ENCODE results near the gene FGF19.

FGF19 gene

GRCh38 chr11:69657911-69658625 lies 45.8 kb downstream of the FGF19 start:
- in situ Hi-C loops (cut with MboI; ENCODE audit: low sequenced_read_pairs) = loop anchor here (25.0 kb wide), 1 partner anchor 546 kb away; no protein-coding TSS in a partner anchor

GRCh38 chr11:69657456-69657910 lies 46.3 kb downstream of the FGF19 start:
- in situ Hi-C loops (cut with MboI; ENCODE audit: low sequenced_read_pairs) = loop anchor here (25.0 kb wide), 1 partner anchor 545 kb away; no protein-coding TSS in a partner anchor

- in situ Hi-C loops (cut with MboI; ENCODE audit: low sequenced_read_pairs) = loop anchor here (25.0 kb wide), 1 partner anchor 544 kb away; no protein-coding TSS in a partner anchor
These were observed 47.0 kb downstream of the FGF19 start for GRCh38 chr11:69656536-69657455.

- in situ Hi-C loops (cut with MboI; ENCODE audit: low sequenced_read_pairs) = loop anchor here (25.0 kb wide), 1 partner anchor 543 kb away; no protein-coding TSS in a partner anchor
These were observed 48.1 kb downstream of the FGF19 start for GRCh38 chr11:69655479-69656428.

- in situ Hi-C loops (cut with MboI; ENCODE audit: low sequenced_read_pairs) = loop anchor here (25.0 kb wide), 1 partner anchor 543 kb away; no protein-coding TSS in a partner anchor
These were observed 49.0 kb downstream of the FGF19 start for GRCh38 chr11:69654660-69655478.

- in situ Hi-C loops (cut with MboI; ENCODE audit: low sequenced_read_pairs) = loop anchor here (25.0 kb wide), 1 partner anchor 542 kb away; no protein-coding TSS in a partner anchor
These were observed 49.7 kb downstream of the FGF19 start for GRCh38 chr11:69654001-69654659.

GRCh38 chr11:69653406-69653960 lies 50.3 kb downstream of the FGF19 start:
- in situ Hi-C loops (cut with MboI; ENCODE audit: low sequenced_read_pairs) = loop anchor here (25.0 kb wide), 1 partner anchor 541 kb away; no protein-coding TSS in a partner anchor

- in situ Hi-C loops (cut with MboI; ENCODE audit: low sequenced_read_pairs) = loop anchor here (25.0 kb wide), 1 partner anchor 541 kb away; no protein-coding TSS in a partner anchor
These were observed 50.8 kb downstream of the FGF19 start for GRCh38 chr11:69652999-69653398.

GRCh38 chr11:69651834-69652620 lies 51.8 kb downstream of the FGF19 start:
- in situ Hi-C loops (cut with MboI; ENCODE audit: low sequenced_read_pairs) = loop anchor here (25.0 kb wide), 1 partner anchor 540 kb away; no protein-coding TSS in a partner anchor

- in situ Hi-C loops (cut with MboI; ENCODE audit: low sequenced_read_pairs) = loop anchor here (25.0 kb wide), 1 partner anchor 539 kb away; no protein-coding TSS in a partner anchor
These were observed 52.9 kb downstream of the FGF19 start for GRCh38 chr11:69650832-69651344.

GRCh38 chr11:69650081-69650831 lies 53.6 kb downstream of the FGF19 start:
- in situ Hi-C loops (cut with MboI; ENCODE audit: low sequenced_read_pairs) = loop anchor here (25.0 kb wide), 1 partner anchor 538 kb away; no protein-coding TSS in a partner anchor

GRCh38 chr11:69649576-69649900 lies 54.3 kb downstream of the FGF19 start:
- in situ Hi-C loops (cut with MboI; ENCODE audit: low sequenced_read_pairs) = no loop called here

- in situ Hi-C loops (cut with MboI; ENCODE audit: low sequenced_read_pairs) = no loop called here
These were observed 54.9 kb downstream of the FGF19 start for GRCh38 chr11:69648679-69649575.

Measured in hTERT RPE-1 (cell line).